ENCODE data around the gene C2CD3. TPM values are rescaled to one million over a fixed set of nuclear protein-coding genes. Genes with fewer than 3 reads are reported as not detected.
"Not testable (repeated sequence)": the region's sequence is repeated elsewhere in the genome, so short reads cannot be mapped to it uniquely, and the experiment has no call there.

The C2CD3 gene
- total RNA-seq, 2 experiments from 2014 or later = 31.9 to 35.1 TPM

GRCh38 chr11:74132833-74133232 is 38.0 kb downstream of the C2CD3 start:
- ATAC-seq (ENCODE audit: poor library complexity) (no peak), DNase-seq (no peak)
- no peaks in the 10 kb centered on the region for H3K9me3 ChIP-seq (ENCODE audit: control insufficient read depth in 1 of 2, insufficient read depth in 1 of 2, low read length in 2 of 2)
- ChIA-PET POLR2A (no interaction called here), CTCF (no interaction called here)
- H3K4me3 ChIP-seq (ENCODE audit: low read length) = no peak overlapping the region
- no peaks in the 10 kb centered on the region for H3K9me3 Mint-ChIP-seq
- no peak overlapping the region for H3K4me3 Mint-ChIP-seq
- no peaks in the 10 kb centered on the region for H3K4me1 ChIP-seq (ENCODE audit: insufficient read depth, low read length)
- peaks cover 66% of the 10 kb centered on the region for H3K36me3 Mint-ChIP-seq (ENCODE audit: low read depth)
- H3K4me1 Mint-ChIP-seq (ENCODE audit: low read depth) = no peaks in the 10 kb centered on the region
- peaks cover 33% of the 10 kb centered on the region for H3K36me3 ChIP-seq (ENCODE audit: insufficient read depth, low read length)
- intact Hi-C loops (cut with DNase I, micrococcal nuclease) = no loop called here
- no peaks in the 10 kb centered on the region for H3K27me3 ChIP-seq (ENCODE audit: control insufficient read depth in 1 of 2, insufficient read depth in 2 of 2, low read length in 2 of 2)
- no peak overlapping the region for H3K27ac ChIP-seq (ENCODE audit: low read depth in 1 of 2, low read length in 2 of 2)
- H3K27ac Mint-ChIP-seq = no peak overlapping the region
- no peaks in the 10 kb centered on the region for H3K27me3 Mint-ChIP-seq
- no peak for TF ChIP-seq CTCF (IDR thresholded peaks at IDR 0.05)

- H3K27ac Mint-ChIP-seq; intact Hi-C loops (cut with DNase I, micrococcal nuclease); POLR2A ChIA-PET; H3K9me3 Mint-ChIP-seq; ATAC-seq (ENCODE audit: poor library complexity); H3K4me1 Mint-ChIP-seq (ENCODE audit: low read depth); DNase-seq; CTCF ChIA-PET; H3K4me1 ChIP-seq (ENCODE audit: insufficient read depth, low read length); H3K4me3 ChIP-seq (ENCODE audit: low read length); H3K27me3 ChIP-seq (ENCODE audit: control insufficient read depth in 1 of 2, insufficient read depth in 2 of 2, low read length in 2 of 2); H3K27me3 Mint-ChIP-seq; H3K9me3 ChIP-seq (ENCODE audit: control insufficient read depth in 1 of 2, insufficient read depth in 1 of 2, low read length in 2 of 2); H3K27ac ChIP-seq (ENCODE audit: low read depth in 1 of 2, low read length in 2 of 2); H3K4me3 Mint-ChIP-seq: not testable (repeated sequence)
- peaks cover 17% of the 10 kb centered on the region for H3K36me3 ChIP-seq (ENCODE audit: insufficient read depth, low read length)
- H3K36me3 Mint-ChIP-seq (ENCODE audit: low read depth) = peaks cover 46% of the 10 kb centered on the region
Measured at GRCh38 chr11:74129121-74129520, 41.7 kb downstream of the C2CD3 start.

GRCh38 chr11:74123008-74123448 is 47.8 kb downstream of the C2CD3 start:
- no peaks in the 10 kb centered on the region for H3K4me1 ChIP-seq (ENCODE audit: insufficient read depth, low read length)
- H3K36me3 Mint-ChIP-seq (ENCODE audit: low read depth) = peaks cover 40% of the 10 kb centered on the region
- CTCF ChIA-PET = no interaction called here
- DNase-seq (no peak), ATAC-seq (ENCODE audit: poor library complexity) (no peak)
- POLR2A ChIA-PET = no interaction called here
- no peaks in the 10 kb centered on the region for H3K9me3 Mint-ChIP-seq
- no peaks in the 10 kb centered on the region for H3K27me3 Mint-ChIP-seq
- H3K36me3 ChIP-seq (ENCODE audit: insufficient read depth, low read length) = peaks cover 7% of the 10 kb centered on the region
- H3K9me3 ChIP-seq (ENCODE audit: control insufficient read depth in 1 of 2, insufficient read depth in 1 of 2, low read length in 2 of 2) = no peaks in the 10 kb centered on the region
- no peak for TF ChIP-seq CTCF (IDR thresholded peaks at IDR 0.05)
- H3K27ac ChIP-seq (ENCODE audit: low read depth in 1 of 2, low read length in 2 of 2) = no peak overlapping the region
- no peaks in the 10 kb centered on the region for H3K4me1 Mint-ChIP-seq (ENCODE audit: low read depth)
- H3K4me3 Mint-ChIP-seq = no peak overlapping the region
- intact Hi-C loops (cut with DNase I, micrococcal nuclease) = no loop called here
- H3K27ac Mint-ChIP-seq = no peak overlapping the region
- H3K27me3 ChIP-seq (ENCODE audit: control insufficient read depth in 1 of 2, insufficient read depth in 2 of 2, low read length in 2 of 2) = no peaks in the 10 kb centered on the region
- no peak overlapping the region for H3K4me3 ChIP-seq (ENCODE audit: low read length)

GRCh38 chr11:74121804-74122203 is 49.0 kb downstream of the C2CD3 start:
- no peak overlapping the region for H3K27ac Mint-ChIP-seq
- no peaks in the 10 kb centered on the region for H3K9me3 Mint-ChIP-seq
- DNase-seq (no peak), ATAC-seq (ENCODE audit: poor library complexity) (no peak)
- H3K4me3 ChIP-seq (ENCODE audit: low read length) = no peak overlapping the region
- H3K36me3 Mint-ChIP-seq (ENCODE audit: low read depth) = peaks cover 44% of the 10 kb centered on the region
- POLR2A ChIA-PET = no interaction called here
- H3K36me3 ChIP-seq (ENCODE audit: insufficient read depth, low read length) = peaks cover 11% of the 10 kb centered on the region
- CTCF ChIA-PET = no interaction called here
- intact Hi-C loops (cut with DNase I, micrococcal nuclease) = no loop called here
- H3K27me3 Mint-ChIP-seq = no peaks in the 10 kb centered on the region
- H3K4me1 Mint-ChIP-seq (ENCODE audit: low read depth) = no peaks in the 10 kb centered on the region
- no peaks in the 10 kb centered on the region for H3K4me1 ChIP-seq (ENCODE audit: insufficient read depth, low read length)
- TF ChIP-seq CTCF (IDR thresholded peaks at IDR 0.05) = no peak
- no peak overlapping the region for H3K27ac ChIP-seq (ENCODE audit: low read depth in 1 of 2, low read length in 2 of 2)
- no peak overlapping the region for H3K4me3 Mint-ChIP-seq
- no peaks in the 10 kb centered on the region for H3K27me3 ChIP-seq (ENCODE audit: control insufficient read depth in 1 of 2, insufficient read depth in 2 of 2, low read length in 2 of 2)
- H3K9me3 ChIP-seq (ENCODE audit: control insufficient read depth in 1 of 2, insufficient read depth in 1 of 2, low read length in 2 of 2) = no peaks in the 10 kb centered on the region

GRCh38 chr11:74120260-74121035 is 50.4 kb downstream of the C2CD3 start:
- H3K9me3 ChIP-seq (ENCODE audit: control insufficient read depth in 1 of 2, insufficient read depth in 1 of 2, low read length in 2 of 2); H3K4me3 Mint-ChIP-seq; H3K4me1 Mint-ChIP-seq (ENCODE audit: low read depth); H3K27ac ChIP-seq (ENCODE audit: low read depth in 1 of 2, low read length in 2 of 2); ATAC-seq (ENCODE audit: poor library complexity); intact Hi-C loops (cut with DNase I, micrococcal nuclease); POLR2A ChIA-PET; H3K27me3 ChIP-seq (ENCODE audit: control insufficient read depth in 1 of 2, insufficient read depth in 2 of 2, low read length in 2 of 2); H3K4me1 ChIP-seq (ENCODE audit: insufficient read depth, low read length); CTCF ChIA-PET; H3K4me3 ChIP-seq (ENCODE audit: low read length); DNase-seq; H3K27ac Mint-ChIP-seq; H3K9me3 Mint-ChIP-seq; H3K27me3 Mint-ChIP-seq: not testable (repeated sequence)
- H3K36me3 Mint-ChIP-seq (ENCODE audit: low read depth) = peaks cover 57% of the 10 kb centered on the region
- peaks cover 13% of the 10 kb centered on the region for H3K36me3 ChIP-seq (ENCODE audit: insufficient read depth, low read length)
